Measurements from ENCODE around the gene ULK1. TPM values are rescaled to one million over a fixed set of nuclear protein-coding genes. Genes with fewer than 3 reads are reported as not detected.
"Not testable (repeated sequence)": the region's sequence is repeated elsewhere in the genome, so short reads cannot be mapped to it uniquely, and the experiment has no call there.

ULK1 gene
- total RNA-seq, 1 experiment from 2014 or later = 21.7 TPM

DNA sequence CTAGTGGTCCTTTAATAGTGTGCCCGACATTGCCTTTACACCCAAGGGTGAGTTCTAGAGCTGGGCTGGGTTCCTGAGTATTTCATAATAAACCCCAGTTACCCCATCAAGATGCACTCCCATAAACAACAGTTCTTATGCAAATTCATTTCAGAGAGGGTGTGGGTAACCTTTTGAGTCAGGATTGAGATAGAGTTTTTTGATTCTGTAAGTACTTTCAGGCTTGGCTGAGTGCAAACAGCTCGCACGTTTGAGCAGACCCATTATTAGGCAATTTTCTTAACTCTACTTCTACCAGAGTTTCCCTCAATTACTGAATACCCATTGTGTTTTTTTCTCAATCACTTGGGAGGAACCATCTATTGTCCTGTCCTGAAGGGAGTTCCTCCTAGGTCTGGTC lies 16.0 kb upstream of the ULK1 start:
- H3K9me3 Mint-ChIP-seq (ENCODE audit: unreplicated experiment); DNase-seq (ENCODE audit: unreplicated experiment); intact Hi-C loops (cut with micrococcal nuclease); H3K36me3 Mint-ChIP-seq (ENCODE audit: insufficient read depth, unreplicated experiment); H3K4me1 Mint-ChIP-seq (ENCODE audit: insufficient read depth, unreplicated experiment); CTCF ChIA-PET; BruUV-seq (replicated peaks); H3K27me3 Mint-ChIP-seq (ENCODE audit: insufficient read depth, unreplicated experiment); H3K4me3 Mint-ChIP-seq (ENCODE audit: unreplicated experiment); H3K27ac Mint-ChIP-seq (ENCODE audit: low read depth, unreplicated experiment): not testable (repeated sequence)
- POLR2A ChIA-PET = interaction anchor here (1.7 kb wide), 1 partner anchor 18 kb away, joined by 6 read pairs; no protein-coding TSS in a partner anchor

- intact Hi-C loops (cut with micrococcal nuclease) = no loop called here
- Mint-ChIP-seq H3K9me3 (ENCODE audit: unreplicated experiment) (peaks cover 6% of the 10 kb centered on the region), H3K27me3 (ENCODE audit: insufficient read depth, unreplicated experiment) (no peaks in the 10 kb centered on the region), H3K4me1 (ENCODE audit: insufficient read depth, unreplicated experiment) (peaks cover 7% of the 10 kb centered on the region), H3K27ac (ENCODE audit: low read depth, unreplicated experiment) (peak overlapping the region; percentile 63), H3K4me3 (ENCODE audit: unreplicated experiment) (peak overlapping the region; percentile 7), H3K36me3 (ENCODE audit: insufficient read depth, unreplicated experiment) (no peaks in the 10 kb centered on the region)
- ChIA-PET CTCF (interaction anchor here (0.5 to 1.0 kb wide), 6 partner anchors 9 to 1112 kb away, joined by 3 to 5 read pairs (median 4); no protein-coding TSS in a partner anchor), POLR2A (interaction anchor here (0.6 to 2.4 kb wide), 4 partner anchors 11 to 712 kb away, joined by 4 to 11 read pairs (median 8); no protein-coding TSS in a partner anchor)
- TF ChIP-seq, protein P1, sequence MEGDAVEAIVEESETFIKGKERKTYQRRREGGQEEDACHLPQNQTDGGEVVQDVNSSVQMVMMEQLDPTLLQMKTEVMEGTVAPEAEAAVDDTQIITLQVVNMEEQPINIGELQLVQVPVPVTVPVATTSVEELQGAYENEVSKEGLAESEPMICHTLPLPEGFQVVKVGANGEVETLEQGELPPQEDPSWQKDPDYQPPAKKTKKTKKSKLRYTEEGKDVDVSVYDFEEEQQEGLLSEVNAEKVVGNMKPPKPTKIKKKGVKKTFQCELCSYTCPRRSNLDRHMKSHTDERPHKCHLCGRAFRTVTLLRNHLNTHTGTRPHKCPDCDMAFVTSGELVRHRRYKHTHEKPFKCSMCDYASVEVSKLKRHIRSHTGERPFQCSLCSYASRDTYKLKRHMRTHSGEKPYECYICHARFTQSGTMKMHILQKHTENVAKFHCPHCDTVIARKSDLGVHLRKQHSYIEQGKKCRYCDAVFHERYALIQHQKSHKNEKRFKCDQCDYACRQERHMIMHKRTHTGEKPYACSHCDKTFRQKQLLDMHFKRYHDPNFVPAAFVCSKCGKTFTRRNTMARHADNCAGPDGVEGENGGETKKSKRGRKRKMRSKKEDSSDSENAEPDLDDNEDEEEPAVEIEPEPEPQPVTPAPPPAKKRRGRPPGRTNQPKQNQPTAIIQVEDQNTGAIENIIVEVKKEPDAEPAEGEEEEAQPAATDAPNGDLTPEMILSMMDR (IDR thresholded peaks at IDR 0.05; ENCODE audit: unreplicated experiment) = no peak
- BruUV-seq (replicated peaks) = no TSS peak
- no peak for DNase-seq (ENCODE audit: unreplicated experiment)
Measured at GRCh38 chr12:131882804-131883520, 11.5 kb upstream of the ULK1 start.

GRCh38 chr12:131883521-131883900 lies 10.9 kb upstream of the ULK1 start:
- H3K4me1 Mint-ChIP-seq (ENCODE audit: insufficient read depth, unreplicated experiment) = peaks cover 7% of the 10 kb centered on the region
- intact Hi-C loops (cut with micrococcal nuclease) = no loop called here
- no peak for DNase-seq (ENCODE audit: unreplicated experiment)
- CTCF ChIA-PET = interaction anchor here (0.5 to 1.0 kb wide), 4 partner anchors 10 to 1112 kb away, joined by 3 to 5 read pairs (median 4); no protein-coding TSS in a partner anchor
- H3K36me3 Mint-ChIP-seq (ENCODE audit: insufficient read depth, unreplicated experiment) = no peaks in the 10 kb centered on the region
- peak overlapping the region; percentile 63 for H3K27ac Mint-ChIP-seq (ENCODE audit: low read depth, unreplicated experiment)
- peak overlapping the region; percentile 7 for H3K4me3 Mint-ChIP-seq (ENCODE audit: unreplicated experiment)
- H3K27me3 Mint-ChIP-seq (ENCODE audit: insufficient read depth, unreplicated experiment) = peaks cover 3% of the 10 kb centered on the region
- POLR2A ChIA-PET = interaction anchor here (0.8 to 2.4 kb wide), 3 partner anchors 11 to 19 kb away, joined by 5 to 11 read pairs (median 11); no protein-coding TSS in a partner anchor
- H3K9me3 Mint-ChIP-seq (ENCODE audit: unreplicated experiment) = peaks cover 6% of the 10 kb centered on the region
- no TSS peak for BruUV-seq (replicated peaks)
- TF ChIP-seq, protein P1 (IDR thresholded peaks at IDR 0.05; ENCODE audit: unreplicated experiment) = no peak

DNA sequence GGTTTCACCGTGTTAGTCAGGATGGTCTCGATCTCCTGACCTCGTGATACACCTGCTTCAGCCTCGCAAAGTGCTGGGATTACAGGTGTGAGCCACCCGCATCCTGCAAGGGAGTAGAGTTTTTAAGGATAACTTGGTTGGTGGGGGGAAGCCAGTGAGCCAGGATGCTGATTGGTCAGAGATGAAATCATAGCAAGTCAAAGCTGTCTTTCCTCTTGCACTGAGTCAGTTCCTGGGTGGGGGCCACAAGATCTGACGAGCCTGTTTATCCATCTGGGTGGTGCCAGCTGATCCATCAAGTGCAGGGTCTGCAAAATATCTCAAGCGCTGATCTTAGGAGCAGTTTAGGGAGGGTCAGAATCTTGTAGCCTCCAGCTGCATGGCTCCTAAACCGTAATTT lies 9.3 kb upstream of the ULK1 start:
- H3K27ac Mint-ChIP-seq (ENCODE audit: low read depth, unreplicated experiment); H3K4me3 Mint-ChIP-seq (ENCODE audit: unreplicated experiment); H3K4me1 Mint-ChIP-seq (ENCODE audit: insufficient read depth, unreplicated experiment); intact Hi-C loops (cut with micrococcal nuclease); H3K9me3 Mint-ChIP-seq (ENCODE audit: unreplicated experiment); BruUV-seq (replicated peaks); H3K36me3 Mint-ChIP-seq (ENCODE audit: insufficient read depth, unreplicated experiment); POLR2A ChIA-PET; CTCF ChIA-PET; DNase-seq (ENCODE audit: unreplicated experiment): not testable (repeated sequence)
- H3K27me3 Mint-ChIP-seq (ENCODE audit: insufficient read depth, unreplicated experiment) = peaks cover 12% of the 10 kb centered on the region

GRCh38 chr12:131885543-131886057 lies 8.8 kb upstream of the ULK1 start:
- no peak for DNase-seq (ENCODE audit: unreplicated experiment)
- Mint-ChIP-seq H3K4me1 (ENCODE audit: insufficient read depth, unreplicated experiment) (peaks cover 7% of the 10 kb centered on the region), H3K27me3 (ENCODE audit: insufficient read depth, unreplicated experiment) (peaks cover 12% of the 10 kb centered on the region), H3K4me3 (ENCODE audit: unreplicated experiment) (no peak overlapping the region), H3K9me3 (ENCODE audit: unreplicated experiment) (peaks cover 6% of the 10 kb centered on the region), H3K27ac (ENCODE audit: low read depth, unreplicated experiment) (no peak overlapping the region), H3K36me3 (ENCODE audit: insufficient read depth, unreplicated experiment) (no peaks in the 10 kb centered on the region)
- intact Hi-C loops (cut with micrococcal nuclease) = no loop called here
- TF ChIP-seq, protein P1 (IDR thresholded peaks at IDR 0.05; ENCODE audit: unreplicated experiment) = no peak
- ChIA-PET POLR2A (no interaction called here), CTCF (no interaction called here)
- no TSS peak for BruUV-seq (replicated peaks)

- peaks cover 12% of the 10 kb centered on the region for H3K27me3 Mint-ChIP-seq (ENCODE audit: insufficient read depth, unreplicated experiment)
- H3K9me3 Mint-ChIP-seq (ENCODE audit: unreplicated experiment); BruUV-seq (replicated peaks); H3K4me1 Mint-ChIP-seq (ENCODE audit: insufficient read depth, unreplicated experiment); POLR2A ChIA-PET; H3K36me3 Mint-ChIP-seq (ENCODE audit: insufficient read depth, unreplicated experiment); intact Hi-C loops (cut with micrococcal nuclease); CTCF ChIA-PET; H3K4me3 Mint-ChIP-seq (ENCODE audit: unreplicated experiment); DNase-seq (ENCODE audit: unreplicated experiment); H3K27ac Mint-ChIP-seq (ENCODE audit: low read depth, unreplicated experiment): not testable (repeated sequence)
Measured at GRCh38 chr12:131891722-131892121, 2.7 kb upstream of the ULK1 start.

Measured in MCF 10A (cell line).